GM23338 (cell line): ENCODE results near the gene RAB36. TPM values are rescaled to one million over a fixed set of nuclear protein-coding genes. Genes with fewer than 3 reads are reported as not detected.

Experiments
- ATAC-seq: fragments of 200-7000 bp; cut with Tn5 transposase; 3 replicates; pipeline ENCODE4 v1.9.1; 2020
- DNase-seq: peaks from one replicate; pipeline ENCODE4 v3.0.0-alpha.2; 2015; ENCODE audit warnings: low spot score
- H2AFZ ChIP-seq: fragments of 200-600 bp; sonication (generic); 2 replicates; pipeline ENCODE4 v1.8.0; 2016; ENCODE audit warnings: antibody characterized with exemption, mild to moderate bottlenecking, moderate library complexity
- H3F3A ChIP-seq: fragments of 200-600 bp; sonication (generic); replicated peaks from 2 replicates; pipeline ENCODE4 v1.8.0; 2017; ENCODE audit warnings: antibody characterized with exemption, mixed run types, low read depth
- H3K27ac ChIP-seq: fragments of 200-600 bp; sonication (generic); 2 replicates; pipeline ENCODE4 v1.6.1; 2016; ENCODE audit warnings: low read depth
- H3K27me3 ChIP-seq: fragments of 200-600 bp; sonication (generic); 2 replicates; pipeline ENCODE4 v1.8.0; 2016; ENCODE audit warnings: mild to moderate bottlenecking, mixed run types, moderate library complexity; ENCODE audit not compliant: insufficient read depth
- H3K36me3 ChIP-seq: fragments of 200-600 bp; sonication (generic); 2 replicates; pipeline ENCODE4 v1.8.0; 2016; ENCODE audit warnings: mild to moderate bottlenecking; ENCODE audit not compliant: insufficient read depth
- H3K4me1 ChIP-seq: fragments of 200-600 bp; sonication (generic); 2 replicates; pipeline ENCODE4 v1.8.0; 2016; ENCODE audit warnings: mild to moderate bottlenecking, moderate library complexity; ENCODE audit not compliant: insufficient read depth
- H3K4me2 ChIP-seq: fragments of 200-600 bp; sonication (generic); 2 replicates; pipeline ENCODE4 v1.7.1; 2017; ENCODE audit warnings: mixed run types
- H3K4me3 ChIP-seq: fragments of 200-600 bp; sonication (generic); 2 replicates; pipeline ENCODE4 v1.6.1; 2016; ENCODE audit warnings: mixed run types
- H3K79me2 ChIP-seq: fragments of 200-600 bp; sonication (generic); replicated peaks from 2 replicates; pipeline ENCODE4 v1.8.0; 2017; ENCODE audit warnings: mild to moderate bottlenecking; ENCODE audit not compliant: insufficient read depth
- H3K9me2 ChIP-seq: fragments of 200-600 bp; sonication (generic); 2 replicates; pipeline ENCODE4 v1.8.0; 2017; ENCODE audit not compliant: insufficient read depth
- H4K20me1 ChIP-seq: fragments of 200-600 bp; sonication (generic); replicated peaks from 2 replicates; pipeline ENCODE4 v1.8.0; 2017; ENCODE audit warnings: mild to moderate bottlenecking; ENCODE audit not compliant: insufficient read depth
- H3K27ac Mint-ChIP-seq: 2 replicates; pipeline ENCODE4 v1.8.0; 2020; ENCODE audit warnings: inconsistent platforms, mild to moderate bottlenecking, moderate library complexity, mixed read lengths
- H3K27me3 Mint-ChIP-seq: 3 replicates; pipeline ENCODE4 v1.8.0; 2022; ENCODE audit warnings: low read depth, mild to moderate bottlenecking, moderate library complexity, mixed read lengths, inconsistent platforms; ENCODE audit not compliant: insufficient read depth, poor library complexity
- H3K36me3 Mint-ChIP-seq: 3 replicates; pipeline ENCODE4 v1.8.0; 2021; ENCODE audit warnings: low read depth, mild to moderate bottlenecking, inconsistent platforms, moderate library complexity, mixed read lengths
- H3K4me1 Mint-ChIP-seq: 3 replicates; pipeline ENCODE4 v1.8.0; 2020; ENCODE audit warnings: mild to moderate bottlenecking, inconsistent platforms, mixed read lengths
- H3K4me3 Mint-ChIP-seq: 3 replicates; pipeline ENCODE4 v1.8.0; 2021; ENCODE audit warnings: moderate library complexity, mild to moderate bottlenecking, inconsistent platforms, mixed read lengths
- H3K9me3 Mint-ChIP-seq: 3 replicates; pipeline ENCODE4 v1.8.0; 2020; ENCODE audit warnings: moderate library complexity, mild to moderate bottlenecking, inconsistent platforms, mixed read lengths
- CREB1 ChIP-seq: fragments of 250-450 bp; sonication (Bioruptor Pico); IDR thresholded peaks from 2 replicates; pipeline ENCODE4 v1.5.0; 2020; ENCODE audit warnings: low read depth, mild to moderate bottlenecking, moderate library complexity
- CTCF ChIP-seq, 2 experiments: fragments of 200-600 bp in 1 of 2; sonication (generic) in 1 of 2; conservative IDR thresholded peaks; 2 replicates each; pipeline versions ENCODE4 v1.5.1 to v1.6.1; 2016 to 2017; ENCODE audit warnings: antibody characterized with exemption in 2 of 2, low read depth in 2 of 2, mild to moderate bottlenecking in 2 of 2, moderate library complexity in 1 of 2
- ETS1 ChIP-seq: IDR thresholded peaks from 2 replicates; pipeline ENCODE4 v1.6.1; 2016; ENCODE audit warnings: antibody characterized with exemption
- EZH2 ChIP-seq: fragments of 200-600 bp; sonication (generic); IDR thresholded peaks from one replicate; pipeline ENCODE4 v1.8.0; 2017; ENCODE audit warnings: antibody characterized with exemption, mild to moderate bottlenecking, low read depth; ENCODE audit not compliant: unreplicated experiment
- EZH2phosphoT487 ChIP-seq: fragments of 200-600 bp; sonication (generic); IDR thresholded peaks from one replicate; pipeline ENCODE4 v1.8.1; 2018; ENCODE audit warnings: antibody characterized with exemption; ENCODE audit not compliant: unreplicated experiment
- JUNB ChIP-seq: IDR thresholded peaks from one replicate; pipeline ENCODE4 v1.6.1; 2016; ENCODE audit warnings: antibody characterized with exemption; ENCODE audit not compliant: unreplicated experiment
- NANOG ChIP-seq: IDR thresholded peaks from 2 replicates; pipeline ENCODE4 v1.6.1; 2016; ENCODE audit warnings: antibody characterized with exemption, borderline replicate concordance
- POLR2AphosphoS5 ChIP-seq: IDR thresholded peaks from 2 replicates; pipeline ENCODE4 v1.6.1; 2016; ENCODE audit warnings: antibody characterized with exemption, low read depth
- REST ChIP-seq: IDR thresholded peaks from one replicate; pipeline ENCODE4 v1.6.1; 2018; ENCODE audit warnings: antibody characterized with exemption; ENCODE audit not compliant: unreplicated experiment
- STAT1 ChIP-seq: IDR thresholded peaks from one replicate; pipeline ENCODE4 v1.6.1; 2016; ENCODE audit warnings: antibody characterized with exemption; ENCODE audit not compliant: unreplicated experiment
- ZNF114 ChIP-seq: fragments of 250-450 bp; sonication (Bioruptor Pico); IDR thresholded peaks from 2 replicates; pipeline ENCODE4 v1.5.0; 2020; ENCODE audit warnings: mild to moderate bottlenecking, moderate library complexity
- ZNF331 ChIP-seq: fragments of 250-450 bp; sonication (Bioruptor Pico); IDR thresholded peaks from 2 replicates; pipeline ENCODE4 v1.5.0; 2020; ENCODE audit warnings: low read depth, mild to moderate bottlenecking, moderate library complexity
- ZNF462 ChIP-seq: fragments of 250-450 bp; sonication (Bioruptor Pico); IDR thresholded peaks from 2 replicates; pipeline ENCODE4 v1.5.0; 2020; ENCODE audit warnings: mild to moderate bottlenecking, moderate library complexity
- polyA plus RNA-seq: library from polyadenylated mRNA; unstranded; fragments of >200 nt; fragmentation: Nextera tagmentation; extraction: Ambion mirVana; gene quantifications from 2 replicates; pipeline ENCODE4 v1.2.1, GENCODE V29; 2016
- total RNA-seq: library from RNA; depleted of rRNA; stranded (reverse); fragments of >200 nt; shearing (Covaris generic); gene quantifications from 2 replicates; pipeline ENCODE4 v1.2.3, GENCODE V29; 2014

RAB36 gene
- total and polyA plus RNA-seq, 2 experiments from 2014 or later: 0.58 to 1.2 TPM

- H3K27ac Mint-ChIP-seq: no peak overlapping the region
- H3K27ac ChIP-seq: no peak overlapping the region
- H3K9me3 Mint-ChIP-seq: peaks cover 6% of the 10 kb centered on the region
These were observed 36.5 kb downstream of the RAB36 start for GRCh38 chr22:23181721-23182308.

More at GRCh38 chr22:23181721-23182308, 36.5 kb downstream of the RAB36 start:
- Mint-ChIP-seq H3K27me3 (peaks cover 34% of the 10 kb centered on the region), H3K36me3 (peaks cover 39% of the 10 kb centered on the region), H3K4me3 (peak overlapping the region; percentile 83), H3K4me1 (peaks cover 56% of the 10 kb centered on the region)
- peaks cover 44% of the 10 kb centered on the region for H4K20me1 ChIP-seq
- no peak overlapping the region for H2AFZ ChIP-seq
- TF ChIP-seq ETS1 (no peak), EZH2 (no peak), ZNF331 (CRISPR knock-in tag) (no peak), CREB1 (CRISPR knock-in tag) (no peak), POLR2AphosphoS5 (no peak), ZNF462 (CRISPR knock-in tag) (no peak), NANOG (no peak), EZH2phosphoT487 (no peak), ZNF114 (CRISPR knock-in tag) (no peak), REST (no peak), JUNB (no peak), STAT1 (no peak), CTCF (conservative IDR thresholded peaks at IDR 0.05; ENCODE audit: low read depth in 2 of 2) (no peak)
- H3K9me2 ChIP-seq: no peaks in the 10 kb centered on the region
- H3K4me3 ChIP-seq: peak overlapping the region; percentile 66
- H3K79me2 ChIP-seq: peaks cover 56% of the 10 kb centered on the region
- DNase-seq (peak; percentile 40), ATAC-seq (no peak; the same call in 1 of the 3 replicates)
- peak overlapping the region; percentile 93 for H3K4me2 ChIP-seq
- H3K4me1 ChIP-seq: peaks cover 53% of the 10 kb centered on the region
- H3F3A ChIP-seq: peaks cover 9% of the 10 kb centered on the region; the same call in 1 of the 2 replicates
- no peaks in the 10 kb centered on the region for H3K36me3 ChIP-seq
- H3K27me3 ChIP-seq: peaks cover 11% of the 10 kb centered on the region
